ENCODE data around the gene SLC25A18. TPM values are rescaled to one million over a fixed set of nuclear protein-coding genes. Genes with fewer than 3 reads are reported as not detected.
A peak's percentile ranks its signal among the peaks of the same experiment; 100 is the strongest.
"Not testable (repeated sequence)": the region's sequence is repeated elsewhere in the genome, so short reads cannot be mapped to it uniquely, and the experiment has no call there.

Gene SLC25A18, protein sequence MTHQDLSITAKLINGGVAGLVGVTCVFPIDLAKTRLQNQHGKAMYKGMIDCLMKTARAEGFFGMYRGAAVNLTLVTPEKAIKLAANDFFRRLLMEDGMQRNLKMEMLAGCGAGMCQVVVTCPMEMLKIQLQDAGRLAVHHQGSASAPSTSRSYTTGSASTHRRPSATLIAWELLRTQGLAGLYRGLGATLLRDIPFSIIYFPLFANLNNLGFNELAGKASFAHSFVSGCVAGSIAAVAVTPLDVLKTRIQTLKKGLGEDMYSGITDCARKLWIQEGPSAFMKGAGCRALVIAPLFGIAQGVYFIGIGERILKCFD
- total RNA-seq (under 1 TPM in 5 of 6 donors, not detected in 1; 0.09 to 0.69 (median 0.22) TPM), polyA plus RNA-seq (1 to 10 TPM; 1.2 to 1.7 TPM)

- Histone ChIP-seq H3K9me3 (no peaks in the 10 kb centered on the region), H3K36me3 (no peaks in the 10 kb centered on the region), H3K27ac (peak within 1 kb of the TSS in 1 of 4 donors; percentile 9), H3K27me3 (no peaks in the 10 kb centered on the region), H3K4me3 (no peak within 1 kb of the TSS), H3K4me1 (no peaks in the 10 kb centered on the region)
- WGBS, 2 donors, result 38 to 44% methylated on average over 17 of the region's 17 CpGs
- intact Hi-C loops (cut with DNase I), result no loop called here
- no peak for FAIRE-seq
- TF ChIP-seq, protein P1, sequence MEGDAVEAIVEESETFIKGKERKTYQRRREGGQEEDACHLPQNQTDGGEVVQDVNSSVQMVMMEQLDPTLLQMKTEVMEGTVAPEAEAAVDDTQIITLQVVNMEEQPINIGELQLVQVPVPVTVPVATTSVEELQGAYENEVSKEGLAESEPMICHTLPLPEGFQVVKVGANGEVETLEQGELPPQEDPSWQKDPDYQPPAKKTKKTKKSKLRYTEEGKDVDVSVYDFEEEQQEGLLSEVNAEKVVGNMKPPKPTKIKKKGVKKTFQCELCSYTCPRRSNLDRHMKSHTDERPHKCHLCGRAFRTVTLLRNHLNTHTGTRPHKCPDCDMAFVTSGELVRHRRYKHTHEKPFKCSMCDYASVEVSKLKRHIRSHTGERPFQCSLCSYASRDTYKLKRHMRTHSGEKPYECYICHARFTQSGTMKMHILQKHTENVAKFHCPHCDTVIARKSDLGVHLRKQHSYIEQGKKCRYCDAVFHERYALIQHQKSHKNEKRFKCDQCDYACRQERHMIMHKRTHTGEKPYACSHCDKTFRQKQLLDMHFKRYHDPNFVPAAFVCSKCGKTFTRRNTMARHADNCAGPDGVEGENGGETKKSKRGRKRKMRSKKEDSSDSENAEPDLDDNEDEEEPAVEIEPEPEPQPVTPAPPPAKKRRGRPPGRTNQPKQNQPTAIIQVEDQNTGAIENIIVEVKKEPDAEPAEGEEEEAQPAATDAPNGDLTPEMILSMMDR (IDR thresholded peaks at IDR 0.05), result no peak
- ATAC-seq, result peak; percentile 34 to 78 (median 76)
- DNase-seq, result no peak
Observed at GRCh38 chr22:17562906-17563870, at the start of gene SLC25A18. SLC25A18 (plus strand) TSS chr22:17563498; CDS start chr22:17579945, 16,447 bp downstream.

DNA sequence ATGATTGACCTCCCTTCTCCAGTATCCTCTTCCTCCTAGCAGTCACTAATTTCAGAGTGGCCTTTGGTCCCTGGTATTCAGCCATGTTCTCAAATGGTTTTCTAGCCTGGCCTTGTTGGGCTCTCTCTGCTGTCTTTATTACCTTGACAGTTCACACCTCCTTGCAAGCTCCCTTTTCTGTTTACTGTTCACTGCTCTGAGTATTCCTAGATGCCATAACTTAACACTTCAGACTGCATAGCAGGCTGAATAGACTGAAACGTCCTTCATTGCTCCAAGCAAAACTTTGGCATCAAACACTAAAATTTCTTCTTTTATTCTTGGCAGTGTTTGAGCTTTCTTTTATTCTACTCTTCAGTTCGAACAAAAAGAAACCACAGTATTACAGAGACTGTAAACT lies 49.7 kb upstream of the SLC25A18 start:
- no peaks in the 10 kb centered on the region for H3K27me3 ChIP-seq
- H3K4me1 ChIP-seq, result no peaks in the 10 kb centered on the region
- no peaks in the 10 kb centered on the region for H3K9me3 ChIP-seq
- H3K4me3 ChIP-seq, result no peak overlapping the region
- no peak for DNase-seq
- TF ChIP-seq, protein P1 (IDR thresholded peaks at IDR 0.05), result no peak
- WGBS, 2 donors, result 56 to 75% methylated on average over 2 of the region's 2 CpGs
- intact Hi-C loops (cut with DNase I), result loop anchor here in 1 of 3 donors (10.0 kb wide), 1 partner anchor 349 kb away; no protein-coding TSS in a partner anchor
- H3K36me3 ChIP-seq, result no peaks in the 10 kb centered on the region
- ATAC-seq, result no peak
- no peak for FAIRE-seq
- no peak overlapping the region for H3K27ac ChIP-seq

GRCh38 chr22:17514084-17514483 lies 49.2 kb upstream of the SLC25A18 start:
- Histone ChIP-seq H3K27ac (no peak overlapping the region), H3K4me3 (no peak overlapping the region), H3K4me1 (no peaks in the 10 kb centered on the region), H3K9me3 (no peaks in the 10 kb centered on the region), H3K36me3 (no peaks in the 10 kb centered on the region), H3K27me3 (no peaks in the 10 kb centered on the region)
- intact Hi-C loops (cut with DNase I), result loop anchor here in 1 of 3 donors (10.0 kb wide), 1 partner anchor 349 kb away; no protein-coding TSS in a partner anchor
- ATAC-seq, result no peak
- FAIRE-seq, result no peak
- TF ChIP-seq, protein P1 (IDR thresholded peaks at IDR 0.05), result no peak
- WGBS, 2 donors, result 88 to 93% methylated on average over 7 of the region's 7 CpGs
- no peak for DNase-seq

GRCh38 chr22:17518406-17518805 lies 44.9 kb upstream of the SLC25A18 start:
- FAIRE-seq (no peak), DNase-seq (no peak)
- TF ChIP-seq, protein P1 (IDR thresholded peaks at IDR 0.05), result no peak

GRCh38 chr22:17521971-17522370 lies 41.3 kb upstream of the SLC25A18 start:
- 83 to 95% methylated on average over 1 of the region's 1 CpG for WGBS, 2 donors
- H3K27me3 ChIP-seq; H3K36me3 ChIP-seq; H3K4me3 ChIP-seq; H3K27ac ChIP-seq; H3K4me1 ChIP-seq; H3K9me3 ChIP-seq; ATAC-seq; FAIRE-seq; DNase-seq; intact Hi-C loops (cut with DNase I): not testable (repeated sequence)

More at GRCh38 chr22:17518406-17518805, 44.9 kb upstream of the SLC25A18 start:
- no peaks in the 10 kb centered on the region for H3K36me3 ChIP-seq
- no peak for ATAC-seq
- no peaks in the 10 kb centered on the region for H3K9me3 ChIP-seq
- intact Hi-C loops (cut with DNase I), result loop anchor here in 1 of 3 donors (10.0 kb wide), 1 partner anchor 354 kb away; no protein-coding TSS in a partner anchor
- H3K4me3 ChIP-seq, result no peak overlapping the region
- 61 to 62% methylated on average over 3 of the region's 3 CpGs for WGBS, 2 donors
- H3K27me3 ChIP-seq, result no peaks in the 10 kb centered on the region
- H3K4me1 ChIP-seq, result no peaks in the 10 kb centered on the region
- H3K27ac ChIP-seq, result no peak overlapping the region
